ENCODE data around the gene CNOT3.

DNA sequence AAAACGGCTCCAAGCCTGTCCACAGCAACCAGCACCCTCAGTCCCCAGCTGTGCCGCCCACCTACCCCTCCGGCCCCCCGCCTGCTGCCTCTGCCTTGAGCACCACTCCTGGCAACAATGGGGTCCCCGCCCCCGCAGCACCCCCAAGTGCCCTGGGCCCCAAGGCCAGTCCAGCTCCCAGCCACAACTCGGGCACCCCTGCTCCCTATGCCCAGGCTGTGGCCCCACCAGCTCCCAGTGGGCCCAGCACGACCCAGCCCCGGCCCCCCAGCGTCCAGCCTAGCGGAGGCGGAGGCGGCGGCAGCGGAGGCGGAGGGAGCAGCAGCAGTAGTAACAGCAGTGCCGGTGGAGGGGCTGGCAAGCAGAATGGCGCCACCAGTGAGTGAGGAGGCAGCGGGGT lies 10.6 kb downstream of the CNOT3 start:
- TF ChIP-seq POLR2A (IDR thresholded peaks at IDR 0.05), result no peak
- no peak for TF ChIP-seq CTCF (IDR thresholded peaks at IDR 0.05 in 4 of 5, conservative IDR thresholded peaks at IDR 0.05 in 1 of 5)
